Inflammatory macrophage treated with lipopolysaccharide for 1 hour (primary cell): ENCODE measurements around the gene PLA2G12B.
"Not testable (repeated sequence)": the region's sequence is repeated elsewhere in the genome, so short reads cannot be mapped to it uniquely, and the experiment has no call there.

Source experiments
- DNase-seq, 2 donors: peaks; one replicate each; pipeline ENCODE4 v3.0.0-alpha.2; 2020 to 2022

The PLA2G12B gene

DNA sequence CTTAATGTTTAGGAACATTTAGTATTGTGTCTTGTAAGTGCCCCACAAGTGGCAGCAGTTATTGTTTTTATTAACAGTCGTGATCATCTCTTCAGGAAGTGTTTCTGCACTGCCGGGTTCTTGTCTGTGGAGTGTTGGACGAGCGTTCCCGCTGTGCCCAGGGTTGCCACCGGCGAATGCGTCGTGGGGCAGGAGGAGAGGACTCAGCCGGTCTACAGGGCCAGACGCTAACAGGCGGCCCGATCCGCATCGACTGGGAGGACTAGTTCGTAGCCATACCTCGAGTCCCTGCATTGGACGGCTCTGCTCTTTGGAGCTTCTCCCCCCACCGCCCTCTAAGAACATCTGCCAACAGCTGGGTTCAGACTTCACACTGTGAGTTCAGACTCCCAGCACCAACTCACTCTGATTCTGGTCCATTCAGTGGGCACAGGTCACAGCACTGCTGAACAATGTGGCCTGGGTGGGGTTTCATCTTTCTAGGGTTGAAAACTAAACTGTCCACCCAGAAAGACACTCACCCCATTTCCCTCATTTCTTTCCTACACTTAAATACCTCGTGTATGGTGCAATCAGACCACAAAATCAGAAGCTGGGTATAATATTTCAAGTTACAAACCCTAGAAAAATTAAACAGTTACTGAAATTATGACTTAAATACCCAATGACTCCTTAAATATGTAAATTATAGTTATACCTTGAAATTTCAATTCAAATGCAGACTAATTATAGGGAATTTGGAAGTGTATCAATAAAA lies 22.2 kb downstream of the PLA2G12B start:
- no peak for DNase-seq

DNA sequence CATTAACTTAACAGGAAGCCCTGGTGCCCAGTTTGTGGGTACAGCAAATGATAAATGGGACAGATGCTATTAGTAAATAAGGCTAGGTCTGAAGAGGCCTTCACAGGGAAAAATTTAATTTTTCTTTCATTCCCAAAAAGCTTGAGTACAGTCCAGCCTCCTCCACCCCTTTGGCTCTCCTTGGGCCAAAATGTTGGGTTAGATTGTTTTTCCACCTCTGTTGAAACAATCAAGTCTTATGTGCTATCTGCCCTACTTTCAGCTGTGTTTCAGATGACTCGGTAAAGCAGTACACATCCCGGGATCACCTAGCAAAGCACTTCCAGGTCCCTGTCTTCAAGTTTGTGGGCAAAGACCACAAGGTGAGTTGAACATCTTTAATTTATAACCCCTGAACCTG lies 24.3 kb downstream of the PLA2G12B start:
- no peak for DNase-seq

DNA sequence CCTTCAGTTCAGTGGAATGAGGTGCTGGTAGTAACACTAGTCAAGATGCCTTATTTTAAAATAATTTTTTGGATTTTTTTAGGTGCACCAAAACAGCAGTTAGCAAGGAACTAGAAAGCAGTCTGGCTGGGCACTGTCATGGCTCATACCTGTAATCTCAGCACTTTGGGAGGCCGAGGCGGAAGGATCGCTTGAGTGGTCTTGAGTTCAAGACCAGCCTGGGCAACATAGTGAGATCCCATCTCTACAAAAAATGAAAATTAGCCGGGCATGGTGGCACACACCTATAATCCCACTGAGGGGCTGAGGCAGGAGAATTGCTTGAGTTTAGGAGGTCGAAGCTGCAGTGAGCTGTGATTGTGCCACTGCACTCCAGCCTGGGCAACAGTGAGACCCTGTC lies 25.8 kb downstream of the PLA2G12B start:
- DNase-seq: no peak

DNA sequence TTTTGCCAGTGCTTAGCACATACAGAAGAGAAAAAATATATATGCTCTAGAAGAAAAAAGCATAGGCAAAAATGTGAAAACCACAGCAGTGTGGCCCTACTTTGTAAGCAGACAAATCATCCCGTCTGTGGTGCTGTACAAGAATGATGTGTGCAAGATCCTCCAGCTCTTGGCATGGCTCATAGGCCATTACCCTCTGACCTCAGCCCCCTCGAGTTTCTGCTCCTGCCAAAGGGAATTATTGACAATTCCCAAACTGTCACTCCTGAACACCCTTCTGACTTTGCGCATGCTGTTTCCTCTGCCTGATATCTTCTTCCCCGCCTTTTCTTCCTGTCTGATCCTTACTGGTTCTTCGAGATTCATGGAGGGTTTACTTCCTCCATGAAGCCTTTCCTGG lies 27.1 kb downstream of the PLA2G12B start:
- DNase-seq: no peak

DNA sequence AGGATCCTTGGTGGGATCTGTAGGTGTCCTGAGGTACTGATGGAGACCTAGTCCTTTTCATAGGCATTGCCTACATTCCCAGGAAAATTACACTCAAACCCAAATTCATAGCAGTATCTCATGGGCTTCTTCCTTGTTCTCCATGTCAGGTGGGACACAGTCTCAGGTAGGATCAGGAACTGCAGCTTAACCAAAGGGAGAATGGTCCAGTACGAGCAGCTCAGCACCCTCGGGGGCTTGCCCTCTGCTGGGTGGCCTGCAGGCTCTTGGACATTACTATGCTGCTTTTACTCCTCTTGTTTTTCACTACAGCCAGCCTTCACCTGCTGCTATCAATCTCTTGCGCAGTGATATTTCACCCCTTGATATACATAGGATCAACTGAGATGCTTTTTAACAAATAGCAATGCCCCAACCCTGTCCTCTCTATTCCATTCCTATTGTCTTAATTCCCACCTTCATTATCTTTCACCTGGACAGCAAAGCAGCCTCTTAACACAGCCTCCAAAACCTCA lies 28.6 kb downstream of the PLA2G12B start:
- DNase-seq: no peak

DNA sequence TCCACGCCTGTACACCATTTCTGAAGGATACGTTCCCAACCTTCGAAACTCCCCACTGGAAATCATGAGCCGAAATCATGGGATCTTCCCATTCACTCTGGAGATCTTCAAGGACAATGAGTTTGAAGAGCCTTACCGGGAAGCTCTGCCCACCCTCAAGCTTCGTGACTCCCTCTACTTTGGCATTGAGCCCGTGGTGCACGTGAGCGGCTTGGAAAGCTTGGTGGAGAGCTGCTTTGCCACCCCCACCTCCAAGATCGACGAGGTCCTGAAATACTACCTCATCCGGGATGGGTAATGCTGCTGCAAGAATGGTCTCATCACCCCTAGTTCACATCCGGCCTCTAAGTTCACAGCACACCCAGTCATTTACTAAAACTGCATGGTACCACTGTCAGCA lies 30.3 kb downstream of the PLA2G12B start:
- DNase-seq: no peak

DNA sequence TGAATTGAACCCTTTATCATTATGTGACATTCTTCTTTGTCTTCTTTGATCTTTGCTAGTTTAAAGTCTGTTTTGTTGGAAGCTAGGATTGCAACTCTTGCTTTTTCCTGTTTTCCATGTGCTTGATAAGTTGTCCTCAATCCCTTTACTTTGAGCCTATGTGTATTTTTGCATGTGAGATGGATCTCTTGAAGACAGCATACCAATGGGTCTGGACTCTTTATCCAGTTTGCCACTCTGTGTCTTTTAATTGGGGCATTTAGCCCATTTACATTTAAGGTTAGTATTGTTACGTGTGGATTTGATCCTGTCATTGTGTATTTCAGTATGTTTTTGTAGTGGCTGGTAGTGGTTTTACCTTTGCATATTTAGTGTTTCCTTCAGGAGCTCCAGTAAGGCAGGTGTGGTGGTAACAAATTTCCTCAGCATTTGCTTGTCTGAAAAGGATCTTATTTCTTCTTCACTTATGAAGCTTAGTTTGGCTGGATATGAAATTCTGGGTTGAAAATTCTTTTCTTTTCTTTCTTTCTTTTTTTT lies 33.4 kb downstream of the PLA2G12B start:
- not testable (repeated sequence) for DNase-seq

DNA sequence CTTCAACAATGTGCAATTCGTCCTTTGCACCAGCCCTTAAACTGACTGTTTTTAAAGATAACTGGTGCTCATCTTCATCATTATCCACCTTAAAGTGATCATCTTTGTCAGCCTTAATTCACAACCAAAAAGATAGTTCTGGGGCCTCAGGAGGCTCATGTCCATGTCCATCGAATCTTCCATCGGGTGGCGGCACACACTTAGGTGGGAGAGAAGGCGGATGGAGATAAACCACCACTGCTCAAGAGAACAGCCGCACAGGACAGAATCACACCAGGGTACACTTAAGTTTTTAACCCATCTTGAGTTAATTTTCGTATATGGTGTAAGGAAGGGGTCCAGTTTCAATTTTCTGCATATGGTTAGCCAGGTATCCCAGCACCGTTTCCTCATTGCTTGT lies 36.3 kb downstream of the PLA2G12B start:
- no peak for DNase-seq

DNA sequence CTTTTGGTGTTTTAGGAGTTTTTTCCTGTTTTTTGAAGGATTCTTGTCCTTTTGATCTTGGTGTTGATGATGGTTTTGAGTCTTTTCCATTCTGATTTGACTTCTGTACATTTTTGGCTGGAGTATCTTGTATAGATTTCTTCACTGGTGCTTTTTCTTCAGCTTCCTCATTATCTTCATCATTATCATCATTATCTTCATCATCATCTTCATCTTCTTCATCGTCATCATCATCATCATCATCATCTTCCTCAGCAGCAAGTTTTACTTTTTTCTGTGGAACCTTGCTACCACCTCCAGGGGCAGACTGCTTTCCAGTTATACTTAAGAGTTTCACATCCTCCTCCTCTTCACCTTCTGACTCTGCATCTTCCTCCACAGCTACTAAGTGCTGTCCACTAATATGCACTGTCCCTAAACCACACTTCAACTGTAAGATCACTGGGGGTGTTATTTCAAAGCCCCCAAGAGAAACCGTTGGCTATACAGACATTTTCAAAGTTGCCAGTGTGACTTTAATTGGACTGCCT lies 36.7 kb downstream of the PLA2G12B start:
- DNase-seq: not testable (repeated sequence)

DNA sequence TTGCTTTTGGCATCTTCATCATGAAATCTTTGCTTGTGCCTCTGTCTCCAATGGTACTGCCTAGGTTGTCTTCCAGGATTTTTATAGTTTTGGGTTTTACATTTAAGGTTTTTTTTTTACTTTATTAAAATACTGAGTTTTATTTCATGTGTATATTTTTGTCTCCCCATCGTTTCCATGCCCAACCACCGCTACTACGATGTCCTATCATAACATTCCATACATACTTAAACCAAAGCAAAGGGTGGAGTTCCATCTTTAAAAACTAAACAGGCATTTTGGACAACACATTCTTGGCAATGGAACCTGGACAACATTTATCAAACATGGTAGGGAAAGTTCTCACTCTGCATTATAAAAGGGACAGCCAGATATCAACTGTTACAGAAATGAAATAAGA lies 37.4 kb downstream of the PLA2G12B start:
- not testable (repeated sequence) for DNase-seq

DNA sequence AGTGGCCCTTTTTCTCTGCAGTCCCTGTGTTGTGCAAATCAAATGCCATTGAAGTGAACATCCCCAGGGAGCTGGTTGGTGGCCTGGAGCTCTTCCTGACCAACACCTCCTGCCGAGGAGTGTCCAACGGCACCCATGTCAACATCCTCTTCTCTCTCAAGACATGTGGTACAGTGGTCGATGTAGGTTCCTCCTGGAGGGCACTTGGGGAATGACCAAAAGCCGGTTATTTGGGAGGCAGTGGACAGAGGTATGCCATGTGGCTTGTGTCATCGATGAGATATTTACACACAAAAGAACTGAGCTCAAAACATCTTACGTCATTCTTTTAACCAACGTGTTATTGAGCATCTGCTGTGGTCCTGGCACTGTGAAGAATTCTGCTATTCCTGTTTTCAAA lies 41.3 kb downstream of the PLA2G12B start:
- DNase-seq: no peak

DNA sequence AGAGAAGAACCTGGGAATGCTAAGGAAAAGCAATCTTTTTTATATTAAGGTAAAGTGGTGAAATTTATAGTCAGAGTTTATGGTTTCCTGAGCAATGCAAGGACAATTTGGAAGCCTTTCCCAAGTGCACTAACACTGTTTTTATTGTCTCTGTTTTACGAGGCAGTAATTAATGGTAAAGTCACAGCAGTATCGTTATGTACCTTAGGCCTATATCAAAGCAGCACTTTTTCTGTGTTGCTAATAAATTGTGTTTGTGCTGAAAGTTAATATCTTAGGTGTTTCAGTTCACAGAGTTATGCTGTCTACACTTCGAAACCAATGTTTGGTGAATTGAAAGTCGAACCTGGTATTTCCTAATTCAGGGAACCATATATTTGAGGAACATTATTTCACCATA lies 41.9 kb downstream of the PLA2G12B start:
- DNase-seq: no peak

DNA sequence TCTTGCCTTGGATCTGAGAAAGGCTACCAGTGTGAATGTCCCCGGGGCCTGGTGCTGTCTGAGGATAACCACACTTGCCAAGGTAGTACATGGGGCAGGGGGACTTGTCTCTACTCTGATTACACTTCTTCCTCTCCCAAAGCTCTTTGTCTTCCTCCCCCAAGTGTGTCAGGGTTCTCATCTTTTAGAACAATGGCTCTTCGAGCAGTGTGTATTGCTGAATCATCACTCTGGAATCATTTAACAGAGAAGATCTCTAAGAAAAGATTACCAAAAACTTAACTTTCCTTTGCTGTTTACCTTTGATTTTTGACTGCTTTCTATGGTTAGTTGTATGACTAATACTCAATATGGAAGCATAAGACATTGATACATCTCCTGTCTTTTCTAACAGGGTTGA lies 42.8 kb downstream of the PLA2G12B start:
- no peak for DNase-seq

DNA sequence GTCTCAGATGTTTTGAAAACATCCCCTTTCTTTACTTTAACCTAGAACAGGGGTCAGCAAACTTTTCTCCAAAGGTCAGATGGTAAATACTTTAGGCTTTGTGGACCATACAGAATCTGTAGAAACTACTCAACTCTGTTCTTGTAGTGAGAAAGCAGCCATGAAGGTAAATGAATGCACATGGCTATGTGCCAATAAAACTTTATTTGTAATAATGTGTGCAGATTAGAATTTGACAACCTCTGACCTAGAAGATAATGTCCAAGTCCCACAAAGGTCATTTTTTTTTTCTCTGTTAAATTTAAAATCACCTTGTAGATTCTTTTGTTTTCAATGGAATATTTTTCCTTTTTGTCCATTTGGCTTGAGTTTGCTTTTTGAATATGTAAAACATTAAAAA lies 43.9 kb downstream of the PLA2G12B start:
- DNase-seq: no peak

DNA sequence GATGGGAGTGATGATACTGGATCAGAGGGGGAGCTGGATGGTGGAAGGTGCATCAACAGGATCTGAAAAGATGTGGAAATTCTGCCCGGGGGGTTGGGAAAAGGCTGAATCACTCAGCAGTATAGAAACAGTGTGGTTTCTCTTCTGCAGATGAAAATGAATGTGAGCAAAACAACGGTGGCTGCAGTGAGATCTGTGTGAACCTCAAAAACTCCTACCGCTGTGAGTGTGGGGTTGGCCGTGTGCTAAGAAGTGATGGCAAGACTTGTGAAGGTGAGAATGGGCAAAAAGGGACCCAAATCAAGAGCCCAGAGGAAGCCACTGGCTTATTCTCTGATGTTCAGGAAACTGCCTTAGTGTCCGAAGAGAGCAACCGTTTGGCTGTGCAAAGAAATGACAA lies 48.2 kb downstream of the PLA2G12B start:
- DNase-seq: no peak

DNA sequence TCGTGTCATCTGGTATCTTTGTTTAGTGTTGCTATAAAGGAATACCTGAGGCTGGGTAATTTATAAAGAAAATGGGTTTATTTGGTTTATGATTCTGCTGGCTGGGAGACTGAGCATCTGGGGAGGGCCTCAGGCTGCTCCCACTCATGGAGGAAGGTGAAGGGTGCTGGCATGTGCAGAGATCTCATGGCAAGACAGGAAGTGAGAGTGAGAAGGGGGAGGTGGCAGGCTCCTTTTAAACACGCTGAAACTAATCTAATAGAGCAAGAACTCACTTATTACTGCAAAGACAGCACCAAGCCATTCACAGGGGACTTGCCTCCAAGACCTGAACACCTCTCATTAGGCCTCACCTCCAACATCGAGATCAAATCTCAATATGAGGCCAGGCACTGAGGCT lies 49.8 kb downstream of the PLA2G12B start:
- DNase-seq: no peak

DNA sequence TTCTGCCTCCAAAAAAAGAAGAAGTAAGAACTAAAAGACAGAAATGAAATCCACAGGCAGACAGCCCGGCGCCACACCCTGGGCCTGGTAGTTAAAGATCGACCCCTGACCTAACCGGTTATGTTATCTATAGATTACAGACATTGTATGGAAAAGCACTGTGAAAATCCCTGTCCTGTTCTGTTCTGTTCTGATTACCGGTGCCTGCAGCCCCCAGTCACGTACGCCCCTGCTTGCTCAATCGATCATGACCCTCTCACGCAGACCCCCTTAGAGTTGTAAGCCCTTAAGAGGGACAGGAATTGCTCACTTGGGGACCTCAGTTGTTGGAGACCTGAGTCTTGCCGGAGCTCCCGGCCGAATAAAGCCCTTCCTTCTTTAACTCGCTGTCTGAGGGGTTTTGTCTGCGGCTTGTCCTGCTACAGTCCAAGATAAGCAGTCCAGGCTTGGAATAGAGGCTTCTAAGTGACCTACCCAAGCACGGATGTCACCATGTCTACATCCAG lies 50.6 kb downstream of the PLA2G12B start:
- DNase-seq: not testable (repeated sequence)

DNA sequence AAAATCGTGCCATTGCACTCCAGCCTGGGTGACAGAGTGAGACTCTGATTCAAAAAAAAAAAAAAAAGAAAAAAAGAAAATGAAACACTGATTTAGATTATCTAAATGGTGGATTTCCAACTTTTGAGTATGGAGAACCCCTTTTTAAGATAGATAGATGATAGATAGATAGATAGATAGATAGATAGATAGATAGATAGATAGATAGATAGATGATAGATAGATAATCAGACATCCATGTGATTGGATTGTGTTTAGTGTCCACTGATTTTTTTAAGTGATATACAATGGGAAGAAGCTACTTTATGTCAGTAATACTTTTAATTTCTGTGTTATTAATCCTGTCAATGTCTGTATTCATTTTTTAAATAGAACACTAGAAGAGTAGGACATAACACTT lies 55.1 kb downstream of the PLA2G12B start:
- no peak for DNase-seq

DNA sequence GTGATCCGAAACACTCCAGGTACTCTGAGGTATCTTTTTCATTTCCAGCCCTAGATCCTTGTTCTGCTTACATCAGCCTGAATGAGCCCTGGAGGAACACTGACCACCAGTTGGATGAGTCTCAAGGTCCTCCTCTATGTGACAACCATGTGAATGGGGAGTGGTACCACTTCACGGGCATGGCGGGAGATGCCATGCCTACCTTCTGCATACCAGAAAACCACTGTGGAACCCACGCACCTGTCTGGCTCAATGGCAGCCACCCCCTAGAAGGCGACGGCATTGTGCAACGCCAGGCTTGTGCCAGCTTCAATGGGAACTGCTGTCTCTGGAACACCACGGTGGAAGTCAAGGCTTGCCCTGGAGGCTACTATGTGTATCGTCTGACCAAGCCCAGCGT lies 56.0 kb downstream of the PLA2G12B start:
- DNase-seq: no peak

DNA sequence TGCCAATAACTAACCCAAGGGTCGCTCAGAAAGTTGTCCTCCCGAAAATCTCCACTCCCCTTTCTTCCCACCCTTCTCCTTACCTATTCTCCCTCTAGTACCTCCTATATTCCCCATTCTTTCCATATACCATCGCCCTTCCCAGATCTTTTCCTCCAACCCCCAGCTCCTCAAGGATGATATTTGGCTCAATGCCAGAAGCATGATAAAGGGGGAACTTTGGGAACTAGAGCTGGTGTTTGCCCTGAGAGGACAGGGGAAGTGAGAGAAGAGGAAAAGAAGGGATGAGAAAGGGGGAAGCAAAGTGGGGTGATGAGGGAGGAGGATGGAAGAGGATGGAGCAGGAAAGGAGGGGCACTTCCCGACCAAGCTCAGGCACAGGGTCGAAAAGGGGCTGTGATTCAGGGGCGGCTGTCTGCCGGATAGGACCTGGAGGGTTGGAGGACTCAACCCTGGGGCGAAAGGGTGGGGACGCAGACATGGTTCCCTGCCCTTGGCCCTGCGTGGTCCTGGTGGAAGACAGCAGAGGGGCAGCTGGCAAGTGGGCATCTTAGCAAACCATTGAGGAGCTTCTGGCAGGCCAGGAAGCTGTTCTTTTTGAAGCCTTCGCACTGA lies 59.3 kb downstream of the PLA2G12B start:
- DNase-seq: no peak

DNA sequence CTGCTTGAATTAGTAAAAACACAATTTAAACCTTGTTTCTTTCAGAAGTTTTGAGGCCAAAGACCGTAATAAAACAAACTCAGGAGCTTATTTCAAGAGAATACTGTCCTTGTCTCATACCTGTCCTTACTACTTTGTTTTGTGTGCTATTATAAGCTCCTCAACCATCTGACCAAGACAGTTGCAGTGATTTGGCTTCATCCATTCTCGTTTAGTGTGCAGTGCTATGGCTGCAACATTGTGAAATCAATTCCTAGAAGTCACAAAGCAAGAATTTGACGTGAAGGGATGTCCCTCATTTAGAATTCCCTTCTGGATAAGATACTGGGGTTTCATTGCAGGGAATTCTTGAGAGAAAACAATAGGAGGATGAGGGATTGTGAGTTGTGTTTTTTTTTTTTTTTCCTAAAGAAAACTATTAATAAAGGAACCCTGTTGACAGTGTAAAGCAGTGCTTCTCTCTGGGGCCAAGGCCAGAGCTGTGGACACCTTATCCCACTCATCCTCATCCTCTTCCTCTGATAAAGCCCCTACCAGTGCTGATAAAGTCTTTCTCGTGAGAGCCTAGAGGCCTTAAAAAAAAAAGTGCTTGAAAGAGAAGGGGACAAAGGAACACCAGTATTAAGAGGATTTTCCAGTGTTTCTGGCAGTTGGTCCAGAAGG lies 61.3 kb downstream of the PLA2G12B start, which contains the start of gene OIT3:
TSS of gene OIT3 (plus strand) at position 604 of the 663 bp plus-strand sequence. CDS start 60 bp downstream, outside the sequence.
- DNase-seq: no peak

DNA sequence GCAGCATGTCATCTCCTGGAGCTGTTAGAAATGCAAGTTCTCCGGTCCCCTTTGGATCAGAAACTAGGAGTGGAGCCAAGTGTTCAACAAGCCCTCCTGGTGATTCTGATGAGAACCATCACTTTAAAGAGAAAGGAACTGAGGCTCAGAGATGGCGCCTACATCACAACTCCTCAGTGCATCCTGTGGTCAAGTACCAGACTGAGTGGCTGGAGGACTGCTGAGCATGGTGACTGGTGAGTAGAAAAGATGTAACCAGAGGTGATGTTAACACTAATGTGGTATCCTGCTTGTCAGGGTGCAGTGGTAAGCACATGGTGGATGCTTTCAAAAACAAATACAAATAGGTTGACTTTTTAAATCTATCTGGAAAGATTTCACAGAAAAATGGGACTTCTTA lies 64.5 kb downstream of the PLA2G12B start:
- no peak for DNase-seq

DNA sequence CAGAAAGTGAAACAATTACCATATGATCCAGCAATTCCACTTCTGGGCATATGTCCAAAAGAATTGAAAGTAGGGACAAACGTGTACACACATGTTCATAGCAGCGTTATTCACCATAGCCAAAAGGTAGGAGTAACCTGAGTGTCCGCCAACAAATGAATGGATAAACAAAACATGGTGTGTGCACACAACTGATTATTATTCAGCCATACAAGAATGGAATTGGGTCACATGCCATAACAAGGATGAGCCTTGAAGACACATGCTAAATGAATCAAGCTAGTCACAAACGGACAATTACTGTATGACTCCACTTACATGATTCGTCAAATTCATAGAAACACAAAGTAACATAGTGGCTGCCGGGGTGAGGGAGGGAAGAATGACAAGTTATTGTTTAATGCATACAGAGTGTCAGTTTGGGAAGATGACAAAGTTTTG lies 65.2 kb downstream of the PLA2G12B start:
- no peak for DNase-seq
